Keratinocyte (primary cell): Measurements from ENCODE around the gene MAB21L1. TPM values are rescaled to one million over a fixed set of nuclear protein-coding genes. Genes with fewer than 3 reads are reported as not detected.

ENCODE experiments used
- DNase-seq: peaks from one replicate; pipeline ENCODE4 v3.0.0-alpha.2; 2011; ENCODE audit warnings: low read depth, missing footprints, low spot score
- FAIRE-seq: peaks from 2 replicates; lab custom pipeline; 2011; peaks lifted over from hg19 to GRCh38; lab: Jason Lieb, UNC
- H2AFZ ChIP-seq: 2 replicates; pipeline ENCODE4 v1.6.0; 2012; ENCODE audit warnings: low read length, control low read depth, inconsistent platforms; ENCODE audit not compliant: control insufficient read depth
- H3K27ac ChIP-seq: 2 replicates; pipeline ENCODE4 v1.5.1; 2011; ENCODE audit warnings: low read length; ENCODE audit not compliant: control insufficient read depth, insufficient read depth
- H3K27me3 ChIP-seq: 3 replicates; pipeline ENCODE4 v1.6.0; 2011; ENCODE audit warnings: low read length; ENCODE audit not compliant: control insufficient read depth, insufficient read depth; ENCODE audit errors: extremely low read depth
- H3K36me3 ChIP-seq, 2 experiments: 2 replicates in 1 of 2; 3 replicates in 1 of 2; pipeline ENCODE4 v1.5.1; 2011; ENCODE audit warnings: low read length in 2 of 2, mild to moderate bottlenecking in 1 of 2; ENCODE audit not compliant: control insufficient read depth in 2 of 2, insufficient read depth in 2 of 2; ENCODE audit errors: extremely low read depth in 1 of 2
- H3K4me1 ChIP-seq: 3 replicates; pipeline ENCODE4 v1.5.1; 2011; ENCODE audit warnings: low read length; ENCODE audit not compliant: control insufficient read depth, insufficient read depth; ENCODE audit errors: extremely low read depth
- H3K4me2 ChIP-seq: 3 replicates; pipeline ENCODE4 v1.6.0; 2011; ENCODE audit warnings: low read depth, low read length; ENCODE audit not compliant: control insufficient read depth, insufficient read depth; ENCODE audit errors: extremely low read depth
- H3K4me3 ChIP-seq, 3 experiments: fragments of 200-600 bp in 1 of 3; sonication (generic) in 1 of 3; 2 replicates in 2 of 3; 3 replicates in 1 of 3; pipeline ENCODE4 v1.5.1; 2011 to 2016; ENCODE audit warnings: low read length in 3 of 3, mild to moderate bottlenecking in 3 of 3, control low read depth in 2 of 3, inconsistent platforms in 1 of 3, low read depth in 1 of 3, mixed read lengths in 1 of 3, mixed run types in 1 of 3, moderate library complexity in 1 of 3; ENCODE audit not compliant: control insufficient read depth in 2 of 3, insufficient read depth in 2 of 3; ENCODE audit errors: extremely low read depth in 1 of 3
- H3K79me2 ChIP-seq: 2 replicates; pipeline ENCODE4 v1.6.0; 2012; ENCODE audit warnings: low read length; ENCODE audit not compliant: control insufficient read depth, insufficient read depth
- H3K9ac ChIP-seq: 3 replicates; pipeline ENCODE4 v1.6.0; 2011; ENCODE audit warnings: low read length; ENCODE audit not compliant: control insufficient read depth, insufficient read depth; ENCODE audit errors: extremely low read depth
- H3K9me1 ChIP-seq: 3 replicates; pipeline ENCODE4 v1.6.0; 2011; ENCODE audit warnings: low read length; ENCODE audit not compliant: control insufficient read depth, insufficient read depth; ENCODE audit errors: extremely low read depth
- H3K9me3 ChIP-seq: 2 replicates; pipeline ENCODE4 v1.5.1; 2012; ENCODE audit warnings: low read depth, low read length; ENCODE audit not compliant: control insufficient read depth
- H4K20me1 ChIP-seq: 3 replicates; pipeline ENCODE4 v1.6.0; 2011; ENCODE audit warnings: low read length; ENCODE audit not compliant: control insufficient read depth, insufficient read depth; ENCODE audit errors: extremely low read depth
- EZH2 ChIP-seq: IDR thresholded peaks from one replicate; pipeline ENCODE4 v1.6.1; 2012; ENCODE audit warnings: inconsistent platforms, mild to moderate bottlenecking, low read length, moderate library complexity
- dilution Hi-C: fragments of 300-500 bp; cut with MboI; formaldehyde crosslinking; loops from one replicate; pipeline ENCODE4 v1.7.0; 2020; ENCODE audit warnings: low sequenced_read_pairs; ENCODE audit not compliant: extremely low pct_ligation_motif_present
- polyA plus RNA-seq, 5 experiments: library from polyadenylated mRNA; depleted of rRNA in 3 of 5; stranded (reverse) in 3 of 5; stranded (forward) in 1 of 5; unstranded in 1 of 5; fragments of >200 nt; gene quantifications; 1 replicate in 1 of 5; 2 replicates in 3 of 5; 3 replicates in 1 of 5; pipeline versions ENCODE4 v1.2.1 to v1.2.3, GENCODE V29; 2011 to 2012; ENCODE audit warnings: missing spikeins in 2 of 5, low read depth in 1 of 5, low replicate concordance in 1 of 5
- TF ChIP-seq, protein P1 (sequence below), 3 experiments: IDR thresholded peaks in 1 of 3; conservative IDR thresholded peaks in 1 of 3; optimal IDR thresholded peaks in 1 of 3; 2 replicates in 2 of 3; 3 replicates in 1 of 3; pipeline versions ENCODE3 to v1.5.1; 2011; ENCODE audit warnings: low read length in 3 of 3, mild to moderate bottlenecking in 3 of 3, moderate library complexity in 2 of 3, control low read depth in 1 of 3, inconsistent platforms in 1 of 3; ENCODE audit not compliant: insufficient read depth in 2 of 3; ENCODE audit errors: extremely low read depth in 1 of 3

Gene MAB21L1
- polyA plus RNA-seq, 1 donor (not counting 4 experiments of a cell fraction or from before 2014, with no cell fraction given), result not detected

GRCh38 chr13:35489050-35489449 is 12.6 kb upstream of the MAB21L1 start:
- Histone ChIP-seq H3K4me3 (no peak overlapping the region), H3K9me3 (no peaks in the 10 kb centered on the region)

GRCh38 chr13:35485424-35485823 is 8.9 kb upstream of the MAB21L1 start:
- H3K9me3 ChIP-seq, result no peaks in the 10 kb centered on the region
- DNase-seq, result no peak
- no peaks in the 10 kb centered on the region for H3K36me3 ChIP-seq
- no peaks in the 10 kb centered on the region for H3K4me1 ChIP-seq
- FAIRE-seq, result no peak
- no peaks in the 10 kb centered on the region for H3K79me2 ChIP-seq
- no peak overlapping the region for H3K4me3 ChIP-seq
- dilution Hi-C loops, result no loop called here
- no peak overlapping the region for H2AFZ ChIP-seq
- no peaks in the 10 kb centered on the region for H3K9me1 ChIP-seq
- no peak overlapping the region for H3K9ac ChIP-seq
- H3K27ac ChIP-seq, result no peak overlapping the region
- H4K20me1 ChIP-seq, result no peaks in the 10 kb centered on the region
- no peaks in the 10 kb centered on the region for H3K27me3 ChIP-seq
- no peak overlapping the region for H3K4me2 ChIP-seq
- no peak for TF ChIP-seq EZH2
- TF ChIP-seq, protein P1, sequence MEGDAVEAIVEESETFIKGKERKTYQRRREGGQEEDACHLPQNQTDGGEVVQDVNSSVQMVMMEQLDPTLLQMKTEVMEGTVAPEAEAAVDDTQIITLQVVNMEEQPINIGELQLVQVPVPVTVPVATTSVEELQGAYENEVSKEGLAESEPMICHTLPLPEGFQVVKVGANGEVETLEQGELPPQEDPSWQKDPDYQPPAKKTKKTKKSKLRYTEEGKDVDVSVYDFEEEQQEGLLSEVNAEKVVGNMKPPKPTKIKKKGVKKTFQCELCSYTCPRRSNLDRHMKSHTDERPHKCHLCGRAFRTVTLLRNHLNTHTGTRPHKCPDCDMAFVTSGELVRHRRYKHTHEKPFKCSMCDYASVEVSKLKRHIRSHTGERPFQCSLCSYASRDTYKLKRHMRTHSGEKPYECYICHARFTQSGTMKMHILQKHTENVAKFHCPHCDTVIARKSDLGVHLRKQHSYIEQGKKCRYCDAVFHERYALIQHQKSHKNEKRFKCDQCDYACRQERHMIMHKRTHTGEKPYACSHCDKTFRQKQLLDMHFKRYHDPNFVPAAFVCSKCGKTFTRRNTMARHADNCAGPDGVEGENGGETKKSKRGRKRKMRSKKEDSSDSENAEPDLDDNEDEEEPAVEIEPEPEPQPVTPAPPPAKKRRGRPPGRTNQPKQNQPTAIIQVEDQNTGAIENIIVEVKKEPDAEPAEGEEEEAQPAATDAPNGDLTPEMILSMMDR (optimal IDR thresholded peaks at IDR 0.05 in 1 of 3, IDR thresholded peaks at IDR 0.05 in 1 of 3, conservative IDR thresholded peaks at IDR 0.05 in 1 of 3; ENCODE audit: extremely low read depth in 1 of 3, insufficient read depth in 2 of 3, low read length in 3 of 3), result no peak

More at GRCh38 chr13:35489050-35489449, 12.6 kb upstream of the MAB21L1 start:
- Histone ChIP-seq H3K4me2 (no peak overlapping the region), H4K20me1 (no peaks in the 10 kb centered on the region), H3K9me1 (no peaks in the 10 kb centered on the region), H3K9ac (no peak overlapping the region), H3K27me3 (no peaks in the 10 kb centered on the region), H3K27ac (no peak overlapping the region), H2AFZ (no peak overlapping the region), H3K79me2 (no peaks in the 10 kb centered on the region), H3K36me3 (no peaks in the 10 kb centered on the region), H3K4me1 (no peaks in the 10 kb centered on the region)
- DNase-seq, result no peak
- no peak for TF ChIP-seq EZH2
- TF ChIP-seq, protein P1 (optimal IDR thresholded peaks at IDR 0.05 in 1 of 3, IDR thresholded peaks at IDR 0.05 in 1 of 3, conservative IDR thresholded peaks at IDR 0.05 in 1 of 3; ENCODE audit: extremely low read depth in 1 of 3, insufficient read depth in 2 of 3, low read length in 3 of 3), result no peak
- FAIRE-seq, result no peak
- dilution Hi-C loops, result no loop called here
